PC-9 (cell line): ENCODE data around the gene MAML3. TPM values are rescaled to one million over a fixed set of nuclear protein-coding genes. Genes with fewer than 3 reads are reported as not detected.

ENCODE experiments used
- BruUV-seq: library from RNA; stranded (reverse); fragments of 400-500 nt; replicated peaks from 2 replicates; lab custom pipeline; 2021; lab: Mats Ljungman, UMichigan
- CTCF ChIA-PET: fragments of 300-600 bp; sonication (Branson Sonifier 250); formaldehyde crosslinking; loops from one replicate; lab custom pipeline; 2022; ENCODE audit warnings: antibody characterized with exemption; lab: Charles Lee
- POLR2A ChIA-PET: fragments of 300-600 bp; sonication (Branson Sonifier 250); formaldehyde crosslinking; loops from one replicate; lab custom pipeline; 2022; ENCODE audit warnings: antibody characterized with exemption; ENCODE audit not compliant: unreplicated experiment; lab: Charles Lee
- DNase-seq, 2 experiments: peaks; one replicate each; pipeline versions ENCODE4 v3.0.0 to v3.0.0-alpha.2; 2015 to 2022; ENCODE audit warnings: mixed read lengths in 1 of 2
- H2AFZ ChIP-seq: fragments of 200-600 bp; sonication (generic); 2 replicates; pipeline ENCODE4 v1.8.1; 2017; ENCODE audit warnings: antibody characterized with exemption
- H3F3A ChIP-seq: fragments of 200-600 bp; sonication (generic); 2 replicates; pipeline ENCODE4 v1.8.1; 2017; ENCODE audit warnings: antibody characterized with exemption, mild to moderate bottlenecking, low read depth; ENCODE audit not compliant: insufficient read depth
- H3K27ac ChIP-seq: fragments of 200-600 bp; sonication (generic); 2 replicates; pipeline ENCODE4 v1.6.1; 2016; ENCODE audit warnings: mixed run types
- H3K27me3 ChIP-seq: fragments of 200-600 bp; sonication (generic); 2 replicates; pipeline ENCODE4 v1.6.1; 2016; ENCODE audit warnings: low read depth, mixed run types; ENCODE audit not compliant: insufficient read depth
- H3K36me3 ChIP-seq: fragments of 200-600 bp; sonication (generic); 2 replicates; pipeline ENCODE4 v1.6.1; 2016; ENCODE audit warnings: low read depth, mixed run types
- H3K4me1 ChIP-seq: fragments of 200-600 bp; sonication (generic); replicated peaks from 2 replicates; pipeline ENCODE4 v1.6.1; 2016; ENCODE audit warnings: mixed run types; ENCODE audit not compliant: insufficient read depth
- H3K4me2 ChIP-seq: fragments of 200-600 bp; sonication (generic); 2 replicates; pipeline ENCODE4 v1.6.1; 2017; ENCODE audit warnings: mixed run types
- H3K4me3 ChIP-seq: fragments of 200-600 bp; sonication (generic); 2 replicates; pipeline ENCODE4 v1.6.1; 2016; ENCODE audit warnings: mixed run types
- H3K79me2 ChIP-seq: fragments of 200-600 bp; sonication (generic); 2 replicates; pipeline ENCODE4 v1.6.1; 2017; ENCODE audit warnings: low read depth, mixed run types
- H3K9me2 ChIP-seq: fragments of 200-600 bp; sonication (generic); 2 replicates; pipeline ENCODE4 v1.8.1; 2017; ENCODE audit warnings: mild to moderate bottlenecking; ENCODE audit not compliant: insufficient read depth
- H3K9me3 ChIP-seq: fragments of 200-600 bp; sonication (generic); 2 replicates; pipeline ENCODE4 v1.8.1; 2016; ENCODE audit warnings: low read depth; ENCODE audit not compliant: insufficient read depth
- H4K20me1 ChIP-seq: fragments of 200-600 bp; sonication (generic); 2 replicates; pipeline ENCODE4 v1.8.1; 2017; ENCODE audit not compliant: insufficient read depth
- CTCF ChIP-seq: fragments of 200-600 bp; sonication (generic); conservative IDR thresholded peaks from 2 replicates; pipeline ENCODE4 v1.6.1; 2017; ENCODE audit warnings: mixed run types, antibody characterized with exemption, mild to moderate bottlenecking, moderate library complexity
- EZH2 ChIP-seq: fragments of 200-600 bp; sonication (generic); IDR thresholded peaks from 2 replicates; pipeline ENCODE4 v1.8.0; 2017; ENCODE audit warnings: antibody characterized with exemption, low read depth
- intact Hi-C: fragments of 100-400 bp; cut with micrococcal nuclease; formaldehyde crosslinking; loops from one replicate; pipeline ENCODE4 v1.10.0; 2022; ENCODE audit not compliant: unreplicated experiment
- total RNA-seq: library from RNA; stranded (reverse); gene quantifications from 2 replicates; pipeline ENCODE4 v1.2.3, GENCODE V29; 2021

The MAML3 gene
- total RNA-seq, 1 experiment from 2014 or later, result 15.2 TPM

GRCh38 chr4:139712882-139713281, 441.1 kb downstream of the MAML3 start:
- no TSS peak for BruUV-seq
- CTCF ChIA-PET, result no interaction called here
- H3K4me2 ChIP-seq, result no peak overlapping the region
- POLR2A ChIA-PET, result no interaction called here
- H3K36me3 ChIP-seq, result no peaks in the 10 kb centered on the region
- no peak overlapping the region for H3K4me3 ChIP-seq
- no peak for DNase-seq
- H3K9me2 ChIP-seq, result no peaks in the 10 kb centered on the region
- intact Hi-C loops, result no loop called here
- no peaks in the 10 kb centered on the region for H3F3A ChIP-seq
- H3K27ac ChIP-seq, result no peak overlapping the region
- no peak overlapping the region for H2AFZ ChIP-seq
- TF ChIP-seq CTCF (no peak), EZH2 (no peak)
- no peaks in the 10 kb centered on the region for H3K79me2 ChIP-seq
- no peaks in the 10 kb centered on the region for H3K27me3 ChIP-seq
- H4K20me1 ChIP-seq, result no peaks in the 10 kb centered on the region
- H3K9me3 ChIP-seq, result no peaks in the 10 kb centered on the region
- H3K4me1 ChIP-seq, result no peaks in the 10 kb centered on the region

GRCh38 chr4:139711461-139711860, 442.5 kb downstream of the MAML3 start:
- CTCF ChIA-PET, result no interaction called here
- H2AFZ ChIP-seq, result no peak overlapping the region

GRCh38 chr4:139710073-139710472, 443.9 kb downstream of the MAML3 start:
- POLR2A ChIA-PET, result interaction anchor here (0.7 kb wide), 1 partner anchor 473 kb away, joined by 3 read pairs; no protein-coding TSS in a partner anchor
- Histone ChIP-seq H3K4me2 (no peak overlapping the region), H3K27me3 (no peaks in the 10 kb centered on the region), H2AFZ (no peak overlapping the region), H4K20me1 (no peaks in the 10 kb centered on the region), H3K79me2 (no peaks in the 10 kb centered on the region), H3K4me3 (no peak overlapping the region), H3K9me2 (no peaks in the 10 kb centered on the region), H3K9me3 (no peaks in the 10 kb centered on the region), H3K27ac (no peak overlapping the region), H3K4me1 (no peaks in the 10 kb centered on the region), H3F3A (no peaks in the 10 kb centered on the region), H3K36me3 (no peaks in the 10 kb centered on the region)
- DNase-seq, result no peak
- no peak for TF ChIP-seq EZH2
- TF ChIP-seq CTCF, result no peak
- intact Hi-C loops, result no loop called here
- CTCF ChIA-PET, result interaction anchor here (0.6 kb wide), 2 partner anchors 502 to 783 kb away, joined by 3 to 7 read pairs; no protein-coding TSS in a partner anchor
- BruUV-seq, result no TSS peak

More at GRCh38 chr4:139711461-139711860, 442.5 kb downstream of the MAML3 start:
- intact Hi-C loops, result no loop called here
- no peak overlapping the region for H3K4me2 ChIP-seq
- DNase-seq, result no peak
- H3K4me1 ChIP-seq, result no peaks in the 10 kb centered on the region
- H3K9me2 ChIP-seq, result no peaks in the 10 kb centered on the region
- no TSS peak for BruUV-seq
- H4K20me1 ChIP-seq, result no peaks in the 10 kb centered on the region
- POLR2A ChIA-PET, result no interaction called here
- no peaks in the 10 kb centered on the region for H3K27me3 ChIP-seq
- no peak overlapping the region for H3K4me3 ChIP-seq
- H3K36me3 ChIP-seq, result no peaks in the 10 kb centered on the region
- no peaks in the 10 kb centered on the region for H3K9me3 ChIP-seq
- no peaks in the 10 kb centered on the region for H3F3A ChIP-seq
- no peak overlapping the region for H3K27ac ChIP-seq
- no peaks in the 10 kb centered on the region for H3K79me2 ChIP-seq
- TF ChIP-seq EZH2 (no peak), CTCF (no peak)
